H1 (cell line): ENCODE measurements around the gene AKR1B1. TPM values are rescaled to one million over a fixed set of nuclear protein-coding genes. Genes with fewer than 3 reads are reported as not detected.

ENCODE experiments used
- CTCF ChIA-PET: fragments of 300-600 bp; sonication (Branson Sonifier 250); formaldehyde crosslinking; loops from one replicate; lab custom pipeline; 2021; ENCODE audit not compliant: partially characterized antibody; lab: Charles Lee
- POLR2A ChIA-PET: fragments of 300-600 bp; sonication (Branson Sonifier 250); formaldehyde crosslinking; loops from one replicate; lab custom pipeline; 2021; ENCODE audit warnings: inconsistent platforms; ENCODE audit not compliant: partially characterized antibody; lab: Charles Lee
- DNase-seq, 2 experiments: peaks; one replicate each; pipeline versions ENCODE4 v3.0.0 to v3.0.0-alpha.2; 2010 to 2022; ENCODE audit warnings: low spot score in 2 of 2, low read depth in 1 of 2, mixed read lengths in 1 of 2
- FAIRE-seq: peaks from 2 replicates; lab custom pipeline; 2011; peaks lifted over from hg19 to GRCh38; lab: Jason Lieb, UNC
- H2AFZ ChIP-seq: 2 replicates; pipeline ENCODE4 v1.8.1; 2012; ENCODE audit warnings: low read length, inconsistent platforms
- H2AK5ac ChIP-seq: 2 replicates; pipeline ENCODE4 v1.6.1; 2013; ENCODE audit warnings: low read depth, low read length
- H2BK120ac ChIP-seq: replicated peaks from 2 replicates; pipeline ENCODE3; 2013; ENCODE audit warnings: low read depth, low read length, inconsistent platforms
- H2BK12ac ChIP-seq: 2 replicates; pipeline ENCODE4 v1.6.1; 2013; ENCODE audit warnings: low read depth, low read length
- H2BK15ac ChIP-seq: 2 replicates; pipeline ENCODE4 v1.6.1; 2013; ENCODE audit warnings: low read length
- H2BK20ac ChIP-seq: 2 replicates; pipeline ENCODE4 v1.6.1; 2013; ENCODE audit warnings: low read length
- H2BK5ac ChIP-seq: 2 replicates; pipeline ENCODE4 v1.6.1; 2013; ENCODE audit warnings: low read depth, low read length
- H3K14ac ChIP-seq: 2 replicates; pipeline ENCODE4 v1.6.1; 2013; ENCODE audit warnings: inconsistent platforms; ENCODE audit not compliant: insufficient read length
- H3K18ac ChIP-seq: 2 replicates; pipeline ENCODE4 v1.6.1; 2013; ENCODE audit warnings: low read length; ENCODE audit errors: extremely low read depth
- H3K23ac ChIP-seq: 2 replicates; pipeline ENCODE4 v1.6.1; 2013; ENCODE audit warnings: inconsistent platforms; ENCODE audit not compliant: insufficient read length
- H3K23me2 ChIP-seq: 2 replicates; pipeline ENCODE4 v1.6.1; 2013; ENCODE audit warnings: low read depth, low read length
- H3K27ac ChIP-seq: 2 replicates; pipeline ENCODE4 v1.6.1; 2011; ENCODE audit warnings: low read depth, low read length, inconsistent platforms
- H3K27me3 ChIP-seq, 4 experiments: replicated peaks in 1 of 4; 1 replicate in 1 of 4; 2 replicates in 3 of 4; pipeline versions ENCODE4 v1.6.1 to v1.8.1; 2011 to 2013; ENCODE audit warnings: low read length in 3 of 4, mild to moderate bottlenecking in 3 of 4, inconsistent platforms in 2 of 4, mixed read lengths in 2 of 4, moderate library complexity in 1 of 4; ENCODE audit not compliant: control insufficient read depth in 3 of 4, insufficient read depth in 3 of 4; ENCODE audit errors: extremely low read depth in 1 of 4
- H3K36me3 ChIP-seq, 4 experiments: 2 replicates each; pipeline versions ENCODE4 v1.6.1 to v1.8.1; 2011 to 2013; ENCODE audit warnings: mild to moderate bottlenecking in 4 of 4, low read length in 3 of 4, moderate library complexity in 2 of 4, control low read depth in 1 of 4, inconsistent platforms in 1 of 4; ENCODE audit not compliant: insufficient read depth in 4 of 4, control insufficient read depth in 2 of 4
- H3K4ac ChIP-seq: replicated peaks from 2 replicates; pipeline ENCODE3; 2013; ENCODE audit warnings: low read length, low read depth, mixed read lengths, inconsistent platforms; ENCODE audit not compliant: insufficient read length
- H3K4me1 ChIP-seq, 4 experiments: replicated peaks in 1 of 4; 1 replicate in 1 of 4; 2 replicates in 3 of 4; pipeline versions ENCODE4 v1.6.1 to v1.8.1; 2011 to 2013; ENCODE audit warnings: low read length in 3 of 4, inconsistent platforms in 2 of 4, mixed read lengths in 1 of 4; ENCODE audit not compliant: insufficient read depth in 4 of 4, control insufficient read depth in 3 of 4
- H3K4me2 ChIP-seq, 2 experiments: 2 replicates each; pipeline versions ENCODE4 v1.6.1 to v1.8.1; 2011 to 2013; ENCODE audit warnings: low read depth in 2 of 2, low read length in 2 of 2, control low read depth in 1 of 2, inconsistent platforms in 1 of 2, mild to moderate bottlenecking in 1 of 2; ENCODE audit not compliant: insufficient read depth in 1 of 2
- H3K4me3 ChIP-seq, 4 experiments: fragments of 200-600, 300-600 bp in 1 of 4; sonication (generic), shearing (Covaris generic), sonication (Bioruptor Twin) in 1 of 4; 2 replicates each; pipeline versions ENCODE4 v1.5.1 to v1.8.1; 2011 to 2016; ENCODE audit warnings: low read length in 4 of 4, low read depth in 3 of 4, control low read depth in 2 of 4, inconsistent platforms in 2 of 4, mild to moderate bottlenecking in 2 of 4, mixed read lengths in 1 of 4, moderate library complexity in 1 of 4; ENCODE audit not compliant: insufficient read depth in 2 of 4; ENCODE audit errors: extremely low read depth in 1 of 4
- H3K56ac ChIP-seq: replicated peaks from 2 replicates; pipeline ENCODE3; 2013; ENCODE audit warnings: low read depth, mild to moderate bottlenecking, mixed read lengths, low read length, inconsistent platforms; ENCODE audit not compliant: insufficient read length
- H3K79me1 ChIP-seq: 2 replicates; pipeline ENCODE4 v1.6.1; 2013; ENCODE audit warnings: low read depth, low read length, control low read depth
- H3K79me2 ChIP-seq, 2 experiments: 2 replicates each; pipeline versions ENCODE4 v1.6.1 to v1.8.1; 2012 to 2013; ENCODE audit warnings: low read length in 2 of 2, mild to moderate bottlenecking in 2 of 2, inconsistent platforms in 1 of 2; ENCODE audit not compliant: insufficient read depth in 2 of 2, control insufficient read depth in 1 of 2
- H3K9ac ChIP-seq, 4 experiments: replicated peaks in 1 of 4; 1 replicate in 1 of 4; 2 replicates in 3 of 4; pipeline versions ENCODE4 v1.6.1 to v1.8.1; 2011 to 2013; ENCODE audit warnings: low read depth in 3 of 4, low read length in 3 of 4, control low read depth in 2 of 4, mild to moderate bottlenecking in 2 of 4, moderate library complexity in 2 of 4, inconsistent platforms in 1 of 4; ENCODE audit errors: extremely low read depth in 1 of 4
- H3K9me3 ChIP-seq, 2 experiments: 2 replicates each; pipeline versions ENCODE4 v1.6.1 to v1.8.1; 2012 to 2013; ENCODE audit warnings: mild to moderate bottlenecking in 2 of 2, moderate library complexity in 2 of 2, control low read depth in 1 of 2, inconsistent platforms in 1 of 2, low read depth in 1 of 2, low read length in 1 of 2, mixed read lengths in 1 of 2; ENCODE audit not compliant: insufficient read depth in 2 of 2
- H4K20me1 ChIP-seq, 2 experiments: replicated peaks in 1 of 2; 2 replicates each; pipeline versions ENCODE3 to v1.8.1; 2011 to 2013; ENCODE audit warnings: inconsistent platforms in 2 of 2, low read length in 2 of 2, mild to moderate bottlenecking in 1 of 2; ENCODE audit not compliant: insufficient read depth in 2 of 2, control insufficient read depth in 1 of 2
- H4K5ac ChIP-seq: 2 replicates; pipeline ENCODE4 v1.6.1; 2013; ENCODE audit warnings: low read length, low read depth, mixed read lengths, inconsistent platforms; ENCODE audit not compliant: insufficient read length
- H4K8ac ChIP-seq: 2 replicates; pipeline ENCODE4 v1.8.0; 2013; ENCODE audit warnings: mild to moderate bottlenecking, moderate library complexity, low read length, inconsistent platforms; ENCODE audit not compliant: insufficient read depth; ENCODE audit errors: extremely low read depth
- H4K91ac ChIP-seq: replicated peaks from 2 replicates; pipeline ENCODE3; 2013; ENCODE audit warnings: low read length, mixed read lengths, inconsistent platforms; ENCODE audit not compliant: insufficient read length
- BRCA1 ChIP-seq: IDR thresholded peaks from 2 replicates; pipeline ENCODE4 v1.6.1; 2012; ENCODE audit warnings: low read depth, low read length, improper control_type of control experiment
- EGR1 ChIP-seq: IDR thresholded peaks from 2 replicates; pipeline ENCODE4 v1.6.1; 2011; ENCODE audit warnings: low read depth, low read length, borderline replicate concordance
- EZH2 ChIP-seq: fragments of 200-600 bp; sonication (generic); IDR thresholded peaks from 2 replicates; pipeline ENCODE4 v1.7.1; 2012; ENCODE audit warnings: low read depth, mild to moderate bottlenecking, moderate library complexity, low read length, inconsistent platforms; ENCODE audit not compliant: severe bottlenecking
- JUN ChIP-seq: IDR thresholded peaks from 2 replicates; pipeline ENCODE4 v1.6.1; 2011; ENCODE audit warnings: low read depth, mild to moderate bottlenecking, improper control_type of control experiment, low read length
- KDM5A ChIP-seq: fragments of 200-600 bp; IDR thresholded peaks from 2 replicates; pipeline ENCODE4 v1.7.1; 2012; ENCODE audit warnings: mild to moderate bottlenecking, low read length, inconsistent platforms, mixed read lengths
- RNF2 ChIP-seq: fragments of 200-900, 300-1000 bp; sonication (generic); IDR thresholded peaks from 2 replicates; pipeline ENCODE4 v1.7.1; 2016; ENCODE audit warnings: borderline replicate concordance, low read depth, mild to moderate bottlenecking, antibody characterized with exemption, low read length; ENCODE audit not compliant: poor library complexity, severe bottlenecking; ENCODE audit errors: missing control alignments
- SIRT6 ChIP-seq: IDR thresholded peaks from one replicate; pipeline ENCODE4 v1.7.1; 2012; ENCODE audit warnings: low read length, inconsistent platforms
- SP2 ChIP-seq: IDR thresholded peaks from 2 replicates; pipeline ENCODE4 v1.6.1; 2012; ENCODE audit warnings: mild to moderate bottlenecking, low read length, inconsistent platforms
- TAF1 ChIP-seq: IDR thresholded peaks from 2 replicates; pipeline ENCODE4 v1.6.1; 2011; ENCODE audit warnings: mild to moderate bottlenecking, low read depth, low read length
- TAF7 ChIP-seq: optimal IDR thresholded peaks from 2 replicates; pipeline ENCODE3; 2011; ENCODE audit warnings: low read depth, mild to moderate bottlenecking, inconsistent platforms, low read length, moderate library complexity, borderline replicate concordance
- WGBS, 2 experiments: shearing (Covaris generic) in 1 of 2; methylation state at CpG; one replicate each; pipeline versions ENCODE4 v1.1.6 to v1.1.7; 2013 to 2015; ENCODE audit warnings: low lambda C conversion rate in 2 of 2, mixed read lengths in 2 of 2, inconsistent platforms in 1 of 2, low coverage in 1 of 2, missing lambda C conversion rate in 1 of 2; ENCODE audit not compliant: insufficient replicate concordance in 2 of 2, insufficient coverage in 1 of 2, insufficient read length in 1 of 2; ENCODE audit errors: extremely low coverage in 1 of 2, missing lambda C conversion rate in 1 of 2; 5-methylcytosine and 5-hydroxymethylcytosine counted together
- polyA plus RNA-seq, 7 experiments: library from polyadenylated mRNA; depleted of rRNA in 3 of 7; stranded (reverse) in 5 of 7; unstranded in 2 of 7; fragments of >200 nt in 5 of 7; fragments of 200-250 nt in 2 of 7; gene quantifications; 1 replicate in 5 of 7; 2 replicates in 1 of 7; 4 replicates in 1 of 7; pipeline versions ENCODE4 v1.2.1 to v1.2.3, GENCODE V29; 2011 to 2013; ENCODE audit warnings: missing spikeins in 2 of 7, mixed read lengths in 2 of 7
- total RNA-seq: library from RNA; stranded (reverse); fragmentation: NEBNext Ultra II Directional; extraction: Animal tissue kit (Norgen Biotek cat#: 25700); gene quantifications from 2 replicates; pipeline ENCODE4 v1.2.1, GENCODE V29; 2021
- TF ChIP-seq, protein P1 (sequence below): IDR thresholded peaks from 2 replicates; pipeline ENCODE4 v1.6.1; 2012; ENCODE audit warnings: inconsistent platforms

AKR1B1 gene
- total and polyA plus RNA-seq, 2 of the 8 experiments (the other 6 are each of a cell fraction or from before 2014, with no cell fraction given): 195 to 273 TPM

DNA sequence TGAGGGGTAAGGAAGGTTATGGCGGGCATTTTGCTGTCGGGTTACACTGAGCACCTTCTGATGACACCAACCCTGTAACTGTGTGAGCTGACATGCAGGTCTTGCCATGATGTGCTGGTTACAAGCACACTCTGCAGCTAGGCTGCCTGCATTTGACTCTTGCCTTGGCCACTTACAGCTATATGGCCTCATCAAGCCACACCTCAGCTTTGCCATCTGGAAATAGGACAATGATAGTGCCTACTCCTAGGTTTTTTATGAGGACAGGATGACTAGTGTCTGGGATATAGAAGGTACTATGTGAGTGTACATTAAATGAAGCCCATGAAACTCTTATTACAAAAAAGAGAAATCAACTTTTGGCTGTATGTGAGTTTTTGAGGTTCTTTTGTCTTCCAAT is 58.0 kb downstream of the AKR1B1 start:
- no peak overlapping the region for H3K23ac ChIP-seq
- H3K4me1 ChIP-seq: no peaks in the 10 kb centered on the region
- H2BK120ac ChIP-seq: no peak overlapping the region
- no peak overlapping the region for H2BK20ac ChIP-seq
- no peaks in the 10 kb centered on the region for H3K79me1 ChIP-seq
- no peak overlapping the region for H4K91ac ChIP-seq
- no peak overlapping the region for H4K8ac ChIP-seq
- no peaks in the 10 kb centered on the region for H3K36me3 ChIP-seq
- no peak overlapping the region for H3K4ac ChIP-seq
- H3K27me3 ChIP-seq: no peaks in the 10 kb centered on the region
- no peak overlapping the region for H2AFZ ChIP-seq
- H3K18ac ChIP-seq: no peak overlapping the region
- FAIRE-seq (no peak), DNase-seq (no peak)
- no peaks in the 10 kb centered on the region for H4K20me1 ChIP-seq
- H3K14ac ChIP-seq: no peak overlapping the region
- H2BK5ac ChIP-seq: no peak overlapping the region
- no peak overlapping the region for H3K9ac ChIP-seq
- no peaks in the 10 kb centered on the region for H3K9me3 ChIP-seq
- no peak overlapping the region for H3K4me2 ChIP-seq
- 85% methylated on average over 2 of the region's 2 CpGs; no CpG with 5 or more reads in 1 of the 2 experiments for WGBS, 2 experiments
- no peak overlapping the region for H4K5ac ChIP-seq
- H3K4me3 ChIP-seq: no peak overlapping the region
- ChIA-PET CTCF (interaction anchor here (1.2 to 1.5 kb wide), 2 partner anchors 9 to 20 kb away, joined by 3 to 5 read pairs; no protein-coding TSS in a partner anchor), POLR2A (no interaction called here)
- H3K27ac ChIP-seq: no peak overlapping the region
- no peak overlapping the region for H3K56ac ChIP-seq
- H3K23me2 ChIP-seq: no peaks in the 10 kb centered on the region
- no peak overlapping the region for H2BK12ac ChIP-seq
- no peak for TF ChIP-seq BRCA1
- no peak for TF ChIP-seq TAF1
- TF ChIP-seq EZH2: no peak
- no peak for TF ChIP-seq EGR1
- no peak for TF ChIP-seq KDM5A
- TF ChIP-seq RNF2: no peak
- TF ChIP-seq JUN: no peak
- TF ChIP-seq TAF7: no peak
- TF ChIP-seq SP2: no peak
- TF ChIP-seq SIRT6: no peak
- TF ChIP-seq, protein P1, sequence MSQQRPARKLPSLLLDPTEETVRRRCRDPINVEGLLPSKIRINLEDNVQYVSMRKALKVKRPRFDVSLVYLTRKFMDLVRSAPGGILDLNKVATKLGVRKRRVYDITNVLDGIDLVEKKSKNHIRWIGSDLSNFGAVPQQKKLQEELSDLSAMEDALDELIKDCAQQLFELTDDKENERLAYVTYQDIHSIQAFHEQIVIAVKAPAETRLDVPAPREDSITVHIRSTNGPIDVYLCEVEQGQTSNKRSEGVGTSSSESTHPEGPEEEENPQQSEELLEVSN: no peak
- H3K79me2 ChIP-seq: no peaks in the 10 kb centered on the region
- H2BK15ac ChIP-seq: no peak overlapping the region
- no peak overlapping the region for H2AK5ac ChIP-seq
